Activated T-cell treated with anti-CD3 and anti-CD28 coated beads, Interleukin-2, amount 50 U/mL, for 72 hours (primary cell): Measurements from ENCODE around the gene LONP1. TPM values are rescaled to one million over a fixed set of nuclear protein-coding genes. Genes with fewer than 3 reads are reported as not detected.
A peak's percentile ranks its signal among the peaks of the same experiment; 100 is the strongest.

Source experiments
- ATAC-seq, 2 donors: fragments of 150-1000 bp; cut with Tn5 transposase; replicated peaks in 1 of 2; 2 replicates each; pipeline ENCODE4 v1.10.0; 2021; ENCODE audit warnings: moderate library complexity in 2 of 2, mild to moderate bottlenecking in 1 of 2
- DNase-seq, 2 donors: peaks; one replicate each; pipeline ENCODE4 v3.0.0; 2021 to 2022; ENCODE audit warnings: mixed read lengths in 1 of 2
- H3K27ac Mint-ChIP-seq: one replicate; pipeline ENCODE4 v1.8.0; 2022; ENCODE audit warnings: mild to moderate bottlenecking, moderate library complexity, mixed read lengths
- H3K27me3 Mint-ChIP-seq: one replicate; pipeline ENCODE4 v1.8.0; 2022; ENCODE audit warnings: low read depth, mixed read lengths
- H3K36me3 Mint-ChIP-seq, 2 donors: one replicate each; pipeline ENCODE4 v1.8.0; 2022; ENCODE audit warnings: mixed read lengths in 2 of 2, mild to moderate bottlenecking in 1 of 2; ENCODE audit not compliant: insufficient read depth in 2 of 2
- H3K4me1 Mint-ChIP-seq: one replicate; pipeline ENCODE4 v1.8.0; 2022; ENCODE audit warnings: low read depth, mixed read lengths
- H3K4me3 Mint-ChIP-seq, 2 donors: one replicate each; pipeline ENCODE4 v1.8.0; 2022; ENCODE audit warnings: mild to moderate bottlenecking in 2 of 2, mixed read lengths in 2 of 2, moderate library complexity in 2 of 2
- H3K9me3 Mint-ChIP-seq, 2 donors: one replicate each; pipeline ENCODE4 v1.8.0; 2022; ENCODE audit warnings: mixed read lengths in 2 of 2
- total RNA-seq, 2 donors: library from RNA; stranded (reverse); gene quantifications; one replicate each; pipeline ENCODE4 v1.2.3, GENCODE V29; 2022

The LONP1 gene
- total RNA-seq, 2 donors from 2014 or later = 262 to 266 TPM

- no peak overlapping the region for H3K4me3 Mint-ChIP-seq
- peaks cover 21% of the 10 kb centered on the region for H3K4me1 Mint-ChIP-seq
- no peaks in the 10 kb centered on the region for H3K27me3 Mint-ChIP-seq
- ATAC-seq = no peak
- H3K36me3 Mint-ChIP-seq = peaks cover 5 to 6% of the 10 kb centered on the region in 2 donors
- DNase-seq = no peak
- H3K9me3 Mint-ChIP-seq = peaks cover 4 to 5% of the 10 kb centered on the region in 2 donors
- H3K27ac Mint-ChIP-seq = no peak overlapping the region
Observed at GRCh38 chr19:5676772-5677105, 43.2 kb downstream of the LONP1 start.

GRCh38 chr19:5676105-5676771, 43.7 kb downstream of the LONP1 start:
- no peak overlapping the region for H3K4me3 Mint-ChIP-seq
- DNase-seq (no peak), ATAC-seq (no peak)
- H3K4me1 Mint-ChIP-seq = peaks cover 16% of the 10 kb centered on the region
- H3K36me3 Mint-ChIP-seq = peaks cover 5 to 6% of the 10 kb centered on the region in 2 donors
- no peak overlapping the region for H3K27ac Mint-ChIP-seq
- H3K9me3 Mint-ChIP-seq = peaks cover 2 to 4% of the 10 kb centered on the region in 2 donors
- H3K27me3 Mint-ChIP-seq = no peaks in the 10 kb centered on the region

- Mint-ChIP-seq H3K4me3 (no peak overlapping the region), H3K4me1 (peaks cover 9% of the 10 kb centered on the region), H3K27ac (no peak overlapping the region), H3K27me3 (no peaks in the 10 kb centered on the region), H3K36me3 (peaks cover 5% of the 10 kb centered on the region in 2 donors), H3K9me3 (peaks cover 2 to 4% of the 10 kb centered on the region in 2 donors)
- DNase-seq = no peak
- no peak for ATAC-seq
Observed at GRCh38 chr19:5674714-5675113, 45.2 kb downstream of the LONP1 start.

GRCh38 chr19:5673752-5674151, 46.2 kb downstream of the LONP1 start:
- Mint-ChIP-seq H3K27ac (no peak overlapping the region), H3K4me1 (peaks cover under 1% of the 10 kb centered on the region), H3K9me3 (peaks cover 2 to 4% of the 10 kb centered on the region in 2 donors), H3K4me3 (no peak overlapping the region), H3K36me3 (peaks cover 5 to 10% of the 10 kb centered on the region in 2 donors), H3K27me3 (no peaks in the 10 kb centered on the region)
- no peak for ATAC-seq
- no peak for DNase-seq

- Mint-ChIP-seq H3K4me1 (no peaks in the 10 kb centered on the region), H3K27ac (peak overlapping the region; percentile 73), H3K27me3 (no peaks in the 10 kb centered on the region), H3K4me3 (no peak overlapping the region), H3K36me3 (peaks cover 5 to 12% of the 10 kb centered on the region in 2 donors), H3K9me3 (peaks cover 2 to 4% of the 10 kb centered on the region in 2 donors)
- DNase-seq = no peak
- no peak for ATAC-seq
Observed at GRCh38 chr19:5672708-5673459, 47.1 kb downstream of the LONP1 start.

GRCh38 chr19:5671600-5671999, 48.3 kb downstream of the LONP1 start:
- Mint-ChIP-seq H3K4me1 (no peaks in the 10 kb centered on the region), H3K27ac (no peak overlapping the region), H3K4me3 (no peak overlapping the region), H3K36me3 (peaks cover 7 to 16% of the 10 kb centered on the region in 2 donors), H3K27me3 (no peaks in the 10 kb centered on the region), H3K9me3 (peaks cover 2 to 4% of the 10 kb centered on the region in 2 donors)
- DNase-seq (no peak), ATAC-seq (no peak)

- Mint-ChIP-seq H3K4me3 (no peak overlapping the region), H3K9me3 (peaks cover 2 to 4% of the 10 kb centered on the region in 2 donors), H3K4me1 (peaks cover 18% of the 10 kb centered on the region), H3K27ac (no peak overlapping the region), H3K27me3 (no peaks in the 10 kb centered on the region), H3K36me3 (peaks cover 9 to 29% of the 10 kb centered on the region in 2 donors)
- DNase-seq (no peak), ATAC-seq (no peak)
Observed at GRCh38 chr19:5669212-5669611, 50.7 kb downstream of the LONP1 start.

- H3K27me3 Mint-ChIP-seq = no peaks in the 10 kb centered on the region
- no peak for ATAC-seq
- peaks cover 18% of the 10 kb centered on the region for H3K4me1 Mint-ChIP-seq
- peaks cover 9 to 28% of the 10 kb centered on the region in 2 donors for H3K36me3 Mint-ChIP-seq
- H3K27ac Mint-ChIP-seq = no peak overlapping the region
- DNase-seq = no peak
- no peak overlapping the region for H3K4me3 Mint-ChIP-seq
- H3K9me3 Mint-ChIP-seq = no peaks in the 10 kb centered on the region
Observed at GRCh38 chr19:5667751-5668271, 52.1 kb downstream of the LONP1 start.

GRCh38 chr19:5666921-5667610, 52.9 kb downstream of the LONP1 start:
- peaks cover 18% of the 10 kb centered on the region for H3K4me1 Mint-ChIP-seq
- peak overlapping the region; percentile 4 for H3K27ac Mint-ChIP-seq
- DNase-seq (no peak), ATAC-seq (no peak)
- H3K4me3 Mint-ChIP-seq = no peak overlapping the region
- H3K9me3 Mint-ChIP-seq = no peaks in the 10 kb centered on the region
- H3K36me3 Mint-ChIP-seq = peaks cover 9 to 28% of the 10 kb centered on the region in 2 donors
- no peaks in the 10 kb centered on the region for H3K27me3 Mint-ChIP-seq

- peak overlapping the region; percentile 11 for H3K27ac Mint-ChIP-seq
- peak; percentile 54 to 70 for ATAC-seq
- no peak for DNase-seq
- peaks cover 18% of the 10 kb centered on the region for H3K4me1 Mint-ChIP-seq
- H3K4me3 Mint-ChIP-seq = no peak overlapping the region
- H3K9me3 Mint-ChIP-seq = no peaks in the 10 kb centered on the region
- H3K27me3 Mint-ChIP-seq = no peaks in the 10 kb centered on the region
- H3K36me3 Mint-ChIP-seq = peaks cover 9 to 32% of the 10 kb centered on the region in 2 donors
Observed at GRCh38 chr19:5665781-5666513, 54.0 kb downstream of the LONP1 start.

- no peak for ATAC-seq
- Mint-ChIP-seq H3K36me3 (peaks cover 9 to 34% of the 10 kb centered on the region in 2 donors), H3K4me1 (peaks cover 18% of the 10 kb centered on the region), H3K4me3 (no peak overlapping the region), H3K27me3 (no peaks in the 10 kb centered on the region), H3K27ac (no peak overlapping the region), H3K9me3 (no peaks in the 10 kb centered on the region)
- DNase-seq = no peak
Observed at GRCh38 chr19:5664515-5664914, 55.4 kb downstream of the LONP1 start.

GRCh38 chr19:5663904-5664303, 56.0 kb downstream of the LONP1 start:
- DNase-seq (no peak), ATAC-seq (no peak)
- Mint-ChIP-seq H3K36me3 (peaks cover 9 to 30% of the 10 kb centered on the region in 2 donors), H3K27ac (no peak overlapping the region), H3K4me1 (peaks cover 18% of the 10 kb centered on the region), H3K4me3 (no peak overlapping the region), H3K9me3 (no peaks in the 10 kb centered on the region), H3K27me3 (no peaks in the 10 kb centered on the region)
